Mammary epithelial cell (primary cell): ENCODE results near the gene OR2A14.

Experiments used
- CTCF ChIP-seq, 2 donors: IDR thresholded peaks in 1 of 2; conservative IDR thresholded peaks in 1 of 2; 2 replicates each; pipeline ENCODE4 v1.5.1; 2011 to 2012; ENCODE audit warnings: inconsistent platforms in 2 of 2, low read length in 2 of 2, mild to moderate bottlenecking in 2 of 2, control low read depth in 1 of 2, low read depth in 1 of 2; ENCODE audit not compliant: insufficient read depth in 1 of 2; ENCODE audit errors: extremely low read depth in 1 of 2
- EZH2 ChIP-seq: IDR thresholded peaks from 2 replicates; pipeline ENCODE4 v1.6.1; 2012; ENCODE audit warnings: low read length, inconsistent platforms, borderline replicate concordance

GRCh38 chr7:144122876-144123275, at the start of gene OR2A14:
- TF ChIP-seq CTCF (conservative IDR thresholded peaks at IDR 0.05 in 1 of 2, IDR thresholded peaks at IDR 0.05 in 1 of 2; ENCODE audit: extremely low read depth in 1 of 2, insufficient read depth in 1 of 2, low read depth in 1 of 2, low read length in 2 of 2), result no peak
- no peak for TF ChIP-seq EZH2
